ENCODE data around the gene ANXA7.
"Not testable (repeated sequence)": the region's sequence is repeated elsewhere in the genome, so short reads cannot be mapped to it uniquely, and the experiment has no call there.

ANXA7 gene

GRCh38 chr10:73333202-73333601 lies 80.7 kb downstream of the ANXA7 start:
- no peak for DNase-seq

GRCh38 chr10:73332379-73332778 lies 81.5 kb downstream of the ANXA7 start:
- no peak for DNase-seq

GRCh38 chr10:73328523-73328922 lies 85.3 kb downstream of the ANXA7 start:
- not testable (repeated sequence) for DNase-seq

- DNase-seq, result not testable (repeated sequence)
Measured at GRCh38 chr10:73325290-73325689, 88.6 kb downstream of the ANXA7 start.

Measured in inflammatory macrophage (primary cell).